ENCODE results near the gene UBA5. TPM values are rescaled to one million over a fixed set of nuclear protein-coding genes. Genes with fewer than 3 reads are reported as not detected.

Gene UBA5
- total RNA-seq, 4 donors from 2014 or later = 23.3 to 35.0 (median 29.0) TPM

DNA sequence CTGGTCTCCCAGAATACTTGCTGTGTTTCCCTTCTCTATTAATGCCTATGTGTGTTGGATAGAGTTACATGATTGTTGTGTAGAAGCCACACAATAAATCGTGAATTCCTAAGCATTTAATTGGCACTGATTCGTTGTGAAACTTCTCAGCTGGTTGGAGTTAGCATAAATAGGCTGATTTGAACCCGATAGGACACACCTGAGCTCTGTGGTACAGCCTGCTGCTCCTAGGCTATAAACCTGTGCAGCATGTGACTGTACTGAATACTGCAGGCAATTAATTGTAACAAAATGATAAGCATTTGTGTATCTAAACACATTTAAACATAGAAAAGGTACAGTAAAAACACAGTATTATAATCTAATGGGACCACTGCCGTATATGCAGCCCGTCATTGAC is 5.4 kb upstream of the UBA5 start:
- H3K4me3 ChIP-seq (ENCODE audit: low read depth, poor library complexity, severe bottlenecking) = no peak overlapping the region
- intact Hi-C loops (cut with DNase I; ENCODE audit: low total_unique reads) = no loop called here
- 75 to 77% methylated on average over 5 of the region's 5 CpGs for WGBS, 2 donors
- no peak for DNase-seq (ENCODE audit: low spot score in 2 of 2)
- TF ChIP-seq, protein P1, sequence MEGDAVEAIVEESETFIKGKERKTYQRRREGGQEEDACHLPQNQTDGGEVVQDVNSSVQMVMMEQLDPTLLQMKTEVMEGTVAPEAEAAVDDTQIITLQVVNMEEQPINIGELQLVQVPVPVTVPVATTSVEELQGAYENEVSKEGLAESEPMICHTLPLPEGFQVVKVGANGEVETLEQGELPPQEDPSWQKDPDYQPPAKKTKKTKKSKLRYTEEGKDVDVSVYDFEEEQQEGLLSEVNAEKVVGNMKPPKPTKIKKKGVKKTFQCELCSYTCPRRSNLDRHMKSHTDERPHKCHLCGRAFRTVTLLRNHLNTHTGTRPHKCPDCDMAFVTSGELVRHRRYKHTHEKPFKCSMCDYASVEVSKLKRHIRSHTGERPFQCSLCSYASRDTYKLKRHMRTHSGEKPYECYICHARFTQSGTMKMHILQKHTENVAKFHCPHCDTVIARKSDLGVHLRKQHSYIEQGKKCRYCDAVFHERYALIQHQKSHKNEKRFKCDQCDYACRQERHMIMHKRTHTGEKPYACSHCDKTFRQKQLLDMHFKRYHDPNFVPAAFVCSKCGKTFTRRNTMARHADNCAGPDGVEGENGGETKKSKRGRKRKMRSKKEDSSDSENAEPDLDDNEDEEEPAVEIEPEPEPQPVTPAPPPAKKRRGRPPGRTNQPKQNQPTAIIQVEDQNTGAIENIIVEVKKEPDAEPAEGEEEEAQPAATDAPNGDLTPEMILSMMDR (IDR thresholded peaks at IDR 0.05) = no peak
- no peak for TF ChIP-seq POLR2A (IDR thresholded peaks at IDR 0.05)

DNA sequence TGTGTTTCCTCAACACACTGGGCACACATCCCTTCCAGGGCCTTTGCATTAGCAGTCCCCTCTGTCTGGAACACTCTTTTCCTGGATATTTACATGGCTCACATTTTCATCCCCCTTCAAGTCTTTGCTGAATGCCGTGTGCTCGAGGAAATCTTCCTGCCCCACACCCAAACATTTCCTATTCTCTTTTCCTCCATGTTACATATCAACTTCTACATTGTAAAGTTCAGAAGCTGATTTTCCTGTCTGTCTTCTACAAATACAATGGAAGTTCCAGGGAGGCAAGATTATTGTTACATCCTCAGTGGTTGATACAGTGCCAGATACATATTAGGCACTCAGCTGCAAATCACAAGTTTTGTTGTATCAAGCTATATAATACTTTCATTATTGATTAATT is 4.7 kb upstream of the UBA5 start:
- TF ChIP-seq POLR2A (IDR thresholded peaks at IDR 0.05) = no peak
- TF ChIP-seq, protein P1 (IDR thresholded peaks at IDR 0.05) = no peak
- DNase-seq (ENCODE audit: low spot score in 2 of 2) = no peak
- H3K4me3 ChIP-seq (ENCODE audit: low read depth, poor library complexity, severe bottlenecking) = no peak overlapping the region
- intact Hi-C loops (cut with DNase I; ENCODE audit: low total_unique reads) = no loop called here
- WGBS, 2 donors = 66 to 67% methylated on average over 2 of the region's 2 CpGs

DNA sequence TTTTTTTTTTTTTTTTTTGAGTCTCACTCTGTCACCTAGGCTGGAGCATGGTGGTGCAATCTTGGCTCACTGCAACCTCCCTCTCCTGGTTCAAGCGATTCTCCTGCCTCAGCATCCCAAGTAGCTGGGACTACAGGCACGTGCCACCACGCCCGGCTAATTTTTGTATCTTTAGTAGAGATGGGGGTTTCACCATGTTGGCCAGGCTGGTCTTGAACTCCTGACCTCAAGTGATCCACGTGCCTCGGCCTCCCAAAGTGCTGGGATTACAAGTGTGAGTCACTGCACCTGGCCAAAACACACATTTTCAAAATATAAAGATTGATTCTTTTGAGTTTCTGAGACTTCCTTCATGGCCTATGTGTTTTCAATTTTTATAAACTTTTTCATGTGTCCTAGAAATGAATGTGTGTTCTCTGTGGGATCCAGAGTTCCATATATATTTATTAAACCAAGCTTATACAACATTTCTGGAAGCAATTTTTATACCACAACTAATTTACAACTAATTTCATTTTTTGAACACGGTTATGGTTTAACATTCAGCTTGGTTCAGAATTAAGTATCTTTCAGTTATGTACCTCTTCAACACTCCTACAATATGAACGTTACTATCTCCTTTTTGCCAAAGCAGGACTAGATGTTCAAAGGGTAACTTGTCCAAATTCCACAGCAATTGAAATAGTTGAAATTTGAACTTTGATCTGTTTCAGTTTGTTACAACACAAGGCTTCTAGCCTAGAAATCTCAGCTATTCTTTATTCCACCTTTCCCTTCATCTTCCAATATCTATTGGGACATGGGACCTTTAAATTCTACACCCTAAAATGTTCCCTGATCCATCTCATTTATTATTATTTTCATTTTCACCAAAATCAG is 2.0 kb upstream of the UBA5 start:
- TF ChIP-seq POLR2A (IDR thresholded peaks at IDR 0.05) = no peak
- TF ChIP-seq, protein P1 (IDR thresholded peaks at IDR 0.05) = no peak
- H3K4me3 ChIP-seq (ENCODE audit: low read depth, poor library complexity, severe bottlenecking) = no peak overlapping the region
- no peak for DNase-seq (ENCODE audit: low spot score in 2 of 2)
- 68 to 82% methylated on average over 8 of the region's 8 CpGs for WGBS, 2 donors
- intact Hi-C loops (cut with DNase I; ENCODE audit: low total_unique reads) = no loop called here

DNA sequence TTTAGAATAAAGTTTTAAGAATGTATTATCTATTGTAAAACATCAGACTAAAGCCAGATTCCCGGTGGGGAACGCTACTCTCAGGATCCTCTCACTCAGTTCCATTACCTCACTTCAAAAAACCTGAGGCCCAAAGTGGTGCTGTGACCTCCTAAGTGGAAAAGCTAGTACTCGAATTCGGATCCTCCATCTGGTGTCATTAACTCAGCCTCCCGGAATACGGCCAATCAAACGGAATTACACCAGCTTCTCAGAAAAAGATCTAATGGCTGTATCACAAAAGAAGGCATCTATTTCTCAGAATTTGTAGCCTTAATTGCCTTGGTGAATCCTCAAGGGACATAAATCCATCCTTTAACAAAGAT is 1.1 kb upstream of the UBA5 start:
- no peak for TF ChIP-seq POLR2A (IDR thresholded peaks at IDR 0.05)
- TF ChIP-seq, protein P1 (IDR thresholded peaks at IDR 0.05) = no peak
- WGBS, 2 donors = 5 to 6% methylated on average over 7 of the region's 7 CpGs
- DNase-seq (ENCODE audit: low spot score in 2 of 2) = peak in 1 of 2 donors; percentile 72
- intact Hi-C loops (cut with DNase I; ENCODE audit: low total_unique reads) = no loop called here
- H3K4me3 ChIP-seq (ENCODE audit: low read depth, poor library complexity, severe bottlenecking) = peak overlapping the region; percentile 90

DNA sequence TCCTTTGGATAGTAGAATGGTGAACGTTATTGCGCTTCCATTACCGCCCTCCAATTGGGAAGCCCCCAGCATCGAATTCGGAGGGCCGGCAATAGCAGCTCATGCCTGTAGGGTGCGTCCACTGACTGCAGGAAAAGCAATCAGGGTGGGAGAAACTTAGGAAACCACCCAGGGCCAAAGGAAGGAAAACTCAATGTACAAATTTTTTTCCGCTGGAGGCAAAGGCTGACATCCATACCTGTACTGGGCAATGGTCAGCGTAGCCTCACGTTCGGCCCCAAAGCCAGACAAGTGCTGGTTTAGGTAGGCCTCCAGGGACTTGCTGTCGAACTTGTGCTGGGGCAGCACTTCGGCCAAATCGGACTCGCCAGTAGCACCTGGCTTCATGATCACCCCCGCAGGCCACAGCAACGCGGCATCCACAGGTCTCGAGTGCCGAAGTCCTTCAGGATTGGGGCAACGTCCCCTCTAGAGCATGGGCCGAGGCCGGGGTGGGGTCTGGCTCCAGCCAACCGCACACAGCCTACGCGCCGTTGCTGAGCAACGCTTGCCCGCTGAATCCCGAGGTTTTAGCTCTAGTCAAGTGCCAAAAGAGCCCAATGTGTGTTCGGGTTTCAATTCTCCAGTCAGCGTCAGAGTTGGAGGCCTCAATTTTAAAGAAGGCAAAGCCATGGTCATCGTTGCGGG is 621 bp upstream of the UBA5 start, which contains the start of gene ACAD11:
Gene ACAD11 (minus strand): TSS at position 445 of the 687 bp plus-strand sequence. CDS start 58 bp downstream, at position 387.
- TF ChIP-seq, protein P1 (IDR thresholded peaks at IDR 0.05) = no peak
- no peak for TF ChIP-seq POLR2A (IDR thresholded peaks at IDR 0.05)
- DNase-seq (ENCODE audit: low spot score in 2 of 2) = peak; percentile 52 to 93
- WGBS, 2 donors = 0 to 1% methylated on average over 31 to 32 of the region's 34 CpGs
- H3K4me3 ChIP-seq (ENCODE audit: low read depth, poor library complexity, severe bottlenecking) = peak within 1 kb of the TSS; percentile 90
- intact Hi-C loops (cut with DNase I; ENCODE audit: low total_unique reads) = no loop called here
